NT2/D1 (cell line): Measurements from ENCODE around the gene MOBP.
"Not testable (repeated sequence)": the region's sequence is repeated elsewhere in the genome, so short reads cannot be mapped to it uniquely, and the experiment has no call there.

Experiments used
- DNase-seq: peaks from one replicate; pipeline ENCODE4 v3.0.0-alpha.2; 2011; ENCODE audit warnings: low read depth, low spot score
- H3K27me3 ChIP-seq: 2 replicates; pipeline ENCODE4 v1.6.0; 2011; ENCODE audit warnings: mild to moderate bottlenecking; ENCODE audit not compliant: insufficient read length, insufficient read depth
- H3K36me3 ChIP-seq: 2 replicates; pipeline ENCODE4 v1.6.1; 2011; ENCODE audit warnings: mild to moderate bottlenecking, low read length, mixed read lengths; ENCODE audit not compliant: insufficient read depth, insufficient read length
- H3K4me1 ChIP-seq: 2 replicates; pipeline ENCODE4 v1.5.1; 2011; ENCODE audit not compliant: insufficient read depth, insufficient read length
- H3K4me3 ChIP-seq: 2 replicates; pipeline ENCODE4 v1.5.1; 2011; ENCODE audit warnings: low read depth; ENCODE audit not compliant: insufficient read length
- H3K9ac ChIP-seq: 2 replicates; pipeline ENCODE4 v1.6.0; 2011; ENCODE audit warnings: low read depth; ENCODE audit not compliant: insufficient read length
- H3K9me3 ChIP-seq: 2 replicates; pipeline ENCODE4 v1.5.1; 2011; ENCODE audit warnings: mild to moderate bottlenecking, low read length; ENCODE audit not compliant: insufficient read depth
- SUZ12 ChIP-seq: IDR thresholded peaks from 2 replicates; pipeline ENCODE4 v1.6.1; 2011; ENCODE audit not compliant: insufficient read length, insufficient read depth; ENCODE audit errors: extremely low read depth
- YY1 ChIP-seq: IDR thresholded peaks from 2 replicates; pipeline ENCODE4 v1.6.1; 2011; ENCODE audit not compliant: insufficient read length, insufficient read depth
- ZNF274 ChIP-seq: IDR thresholded peaks from 2 replicates; pipeline ENCODE4 v1.6.1; 2011; ENCODE audit warnings: mild to moderate bottlenecking, low read depth, low read length

Gene MOBP

DNA sequence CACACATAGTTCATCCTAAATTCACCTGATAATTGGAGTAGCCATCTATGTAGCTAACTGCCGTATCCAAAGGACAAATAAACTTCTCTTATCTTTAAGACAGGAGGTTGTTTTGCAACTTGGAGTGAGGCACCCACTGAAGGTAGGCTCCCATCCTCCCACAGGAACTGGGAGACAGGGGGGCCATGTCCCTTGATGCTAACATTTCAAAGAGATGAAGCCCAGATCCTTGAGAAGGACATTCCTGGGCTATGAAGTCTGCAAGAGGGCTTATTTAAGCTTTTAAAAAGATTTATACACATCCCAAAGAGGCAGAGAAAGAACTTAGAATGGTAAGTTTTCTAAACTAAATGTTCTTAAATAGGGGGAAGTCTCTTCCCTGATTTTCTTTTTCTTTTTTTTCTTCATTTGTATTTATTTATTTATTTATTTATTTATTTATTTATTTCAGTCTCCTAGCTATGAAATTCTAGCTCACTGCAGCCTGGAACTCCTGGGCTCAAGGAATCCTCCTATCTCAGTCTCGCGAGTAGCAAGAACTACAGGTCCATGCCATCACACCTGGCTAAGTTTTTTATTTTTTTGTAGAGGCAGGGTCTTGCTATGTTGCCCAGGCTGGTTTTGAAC lies 12.8 kb upstream of the MOBP start:
- Histone ChIP-seq H3K9me3 (no peaks in the 10 kb centered on the region), H3K4me3 (no peak overlapping the region), H3K4me1 (no peaks in the 10 kb centered on the region), H3K27me3 (no peaks in the 10 kb centered on the region), H3K9ac (no peak overlapping the region), H3K36me3 (no peaks in the 10 kb centered on the region)
- DNase-seq = no peak
- TF ChIP-seq ZNF274 (no peak), YY1 (no peak), SUZ12 (no peak)

DNA sequence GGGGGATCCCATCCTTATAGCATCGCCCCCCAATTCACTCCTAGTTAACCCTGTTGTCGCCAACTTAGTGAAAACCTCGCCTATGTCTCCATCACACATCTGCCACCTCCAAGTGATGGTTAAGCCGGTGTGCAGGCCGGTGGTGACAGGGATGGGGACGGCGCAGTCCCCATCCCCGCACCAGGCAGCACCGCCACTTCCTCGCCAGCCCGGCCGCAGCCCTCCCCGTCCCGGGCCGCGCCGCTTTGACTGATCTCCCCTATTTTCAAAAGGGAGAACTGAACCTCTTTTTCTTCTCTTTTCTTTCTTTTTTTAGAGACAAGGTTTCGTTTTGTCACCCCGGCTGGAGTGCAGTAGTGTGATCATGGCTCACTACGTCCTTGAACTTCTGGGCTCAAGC lies 11.3 kb upstream of the MOBP start:
- Histone ChIP-seq H3K27me3 (no peaks in the 10 kb centered on the region), H3K4me1 (no peaks in the 10 kb centered on the region), H3K4me3 (no peak overlapping the region), H3K9me3 (no peaks in the 10 kb centered on the region), H3K9ac (no peak overlapping the region), H3K36me3 (no peaks in the 10 kb centered on the region)
- TF ChIP-seq ZNF274 (no peak), YY1 (no peak), SUZ12 (no peak)
- DNase-seq = no peak

DNA sequence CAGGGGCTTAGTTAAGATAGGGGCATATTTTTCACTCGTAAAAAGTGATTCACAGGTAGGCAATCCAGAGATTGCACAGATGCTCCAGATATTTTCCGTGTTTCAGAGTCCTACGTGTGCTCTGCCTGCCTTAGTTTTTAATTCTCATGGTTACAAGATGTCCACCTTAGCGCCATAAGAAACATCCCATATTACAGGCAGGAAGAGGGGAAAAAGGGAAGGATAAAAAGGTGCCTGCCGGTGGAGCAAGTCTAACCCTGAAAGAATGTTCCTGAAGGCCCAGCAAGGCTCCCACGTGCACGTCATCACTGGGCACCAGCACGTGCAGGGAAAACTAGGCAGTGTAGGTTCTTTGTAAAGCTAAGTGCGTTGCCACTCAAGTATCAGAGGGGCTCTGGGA lies 10.1 kb upstream of the MOBP start:
- Histone ChIP-seq H3K4me1 (no peaks in the 10 kb centered on the region), H3K27me3 (no peaks in the 10 kb centered on the region), H3K4me3 (no peak overlapping the region), H3K9me3 (no peaks in the 10 kb centered on the region), H3K9ac (no peak overlapping the region), H3K36me3 (no peaks in the 10 kb centered on the region)
- TF ChIP-seq YY1 = no peak
- no peak for TF ChIP-seq ZNF274
- no peak for TF ChIP-seq SUZ12
- no peak for DNase-seq

DNA sequence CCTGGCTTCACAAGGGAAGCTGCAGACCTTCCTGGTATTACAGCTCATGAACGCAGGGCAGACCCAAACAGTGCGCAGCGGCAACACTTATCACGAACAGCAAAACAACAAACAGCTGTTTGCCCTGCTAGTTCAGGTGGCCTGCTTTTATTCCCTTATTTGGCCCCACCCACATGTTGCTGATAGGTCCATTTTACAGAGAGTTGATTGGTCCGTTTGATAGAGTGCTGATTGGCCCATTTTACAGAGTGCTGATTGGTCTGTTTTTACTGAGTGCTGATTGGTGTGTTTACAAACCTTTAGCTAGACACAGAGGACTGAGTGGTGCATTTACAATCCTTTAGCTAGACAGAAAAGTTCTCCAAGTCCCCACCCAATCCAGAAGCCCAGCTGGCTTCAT lies 8.9 kb upstream of the MOBP start:
- not testable (repeated sequence) for H3K27me3 ChIP-seq, DNase-seq, H3K9me3 ChIP-seq, H3K36me3 ChIP-seq, H3K4me1 ChIP-seq, H3K4me3 ChIP-seq, H3K9ac ChIP-seq

DNA sequence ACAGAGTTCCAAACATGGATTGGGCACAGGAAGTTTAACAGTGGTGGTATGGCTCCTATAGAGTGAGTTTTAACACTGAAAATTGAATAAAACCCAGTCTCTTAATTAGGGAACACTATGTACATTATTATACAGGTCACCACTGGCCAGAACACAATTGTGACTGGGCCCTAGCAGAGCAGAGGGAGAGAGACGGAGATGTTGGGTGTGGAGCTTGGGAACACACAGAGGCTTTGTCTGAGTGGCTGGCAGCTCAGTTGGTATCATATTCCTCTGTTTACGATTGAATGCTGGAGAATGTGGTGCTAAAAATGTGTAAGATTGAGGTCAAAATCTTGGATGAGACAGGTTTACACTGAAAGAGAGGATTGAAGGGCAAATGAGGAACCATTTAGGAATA lies 6.8 kb upstream of the MOBP start:
- no peak overlapping the region for H3K4me3 ChIP-seq
- H3K4me1 ChIP-seq = no peaks in the 10 kb centered on the region
- H3K36me3 ChIP-seq = no peaks in the 10 kb centered on the region
- H3K9ac ChIP-seq = no peak overlapping the region
- H3K9me3 ChIP-seq = no peaks in the 10 kb centered on the region
- TF ChIP-seq ZNF274 = no peak
- TF ChIP-seq SUZ12 = no peak
- no peak for TF ChIP-seq YY1
- no peaks in the 10 kb centered on the region for H3K27me3 ChIP-seq
- no peak for DNase-seq

DNA sequence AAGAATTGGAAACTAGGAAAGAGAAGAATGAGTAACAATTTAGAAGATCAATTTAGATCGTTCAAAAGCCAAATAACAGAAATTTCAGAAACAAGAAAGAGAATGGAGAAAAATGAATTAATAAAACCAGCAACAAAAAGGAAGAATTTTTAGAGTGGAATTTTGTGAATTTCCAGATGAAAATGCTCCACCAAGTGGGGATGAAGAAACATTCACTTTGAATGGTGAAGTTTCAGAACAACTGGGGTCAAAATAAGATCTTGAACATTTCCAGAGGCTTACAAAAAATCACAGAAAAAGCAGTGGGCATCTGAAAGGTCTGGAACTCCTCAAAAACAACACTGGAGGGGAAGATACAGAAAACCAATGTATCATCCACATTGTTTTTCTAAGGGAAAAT lies 4.2 kb upstream of the MOBP start:
- TF ChIP-seq SUZ12 = no peak
- TF ChIP-seq ZNF274 = no peak
- no peak for TF ChIP-seq YY1
- Histone ChIP-seq H3K4me1 (no peaks in the 10 kb centered on the region), H3K27me3 (no peaks in the 10 kb centered on the region), H3K36me3 (no peaks in the 10 kb centered on the region), H3K9me3 (no peaks in the 10 kb centered on the region), H3K9ac (no peak overlapping the region), H3K4me3 (no peak overlapping the region)
- no peak for DNase-seq

DNA sequence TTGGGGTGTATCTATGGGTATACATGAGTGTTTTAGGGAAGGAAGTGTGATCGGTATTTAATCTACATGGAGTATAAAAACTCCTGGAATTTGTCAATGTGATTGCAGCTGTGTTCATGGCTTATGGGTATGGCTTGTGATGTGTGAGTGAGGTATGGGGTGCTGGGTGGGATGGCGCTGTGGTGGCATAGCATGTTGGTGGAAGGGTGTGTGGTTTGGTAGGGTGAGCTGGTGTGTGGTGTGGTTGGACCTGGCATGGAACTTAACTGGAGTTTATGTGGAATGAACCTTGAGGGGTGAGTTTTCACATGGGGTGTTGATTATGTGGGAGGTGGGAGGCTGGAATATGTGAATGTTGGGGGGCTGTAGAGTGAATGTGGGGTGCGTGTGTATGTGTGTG lies 492 bp upstream of the MOBP start:
- no peak for TF ChIP-seq SUZ12
- no peak for TF ChIP-seq ZNF274
- TF ChIP-seq YY1 = no peak
- no peaks in the 10 kb centered on the region for H3K4me1 ChIP-seq
- no peak for DNase-seq

DNA sequence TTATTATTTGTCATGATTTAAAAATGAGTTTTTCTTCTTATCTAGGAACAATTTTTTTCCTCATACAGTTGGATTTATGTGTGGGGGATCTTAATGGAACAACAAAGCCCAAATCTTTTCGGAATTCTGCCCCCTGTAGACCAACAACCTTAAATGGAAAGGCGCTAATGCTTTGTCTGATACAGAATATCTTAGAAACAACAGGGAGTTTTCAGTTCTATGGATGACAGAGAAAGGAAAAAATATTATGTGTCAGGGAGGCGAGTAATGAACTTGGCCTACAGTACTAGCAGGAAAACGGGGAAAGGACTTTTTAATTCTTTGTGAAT lies 592 bp downstream of the MOBP start:
- Histone ChIP-seq H3K9ac (no peak overlapping the region), H3K9me3 (no peaks in the 10 kb centered on the region), H3K27me3 (no peaks in the 10 kb centered on the region), H3K4me1 (no peaks in the 10 kb centered on the region), H3K4me3 (no peak overlapping the region), H3K36me3 (no peaks in the 10 kb centered on the region)
- DNase-seq = no peak
- no peak for TF ChIP-seq SUZ12
- no peak for TF ChIP-seq YY1
- no peak for TF ChIP-seq ZNF274

More for the DNA sequence above, 492 bp upstream of the MOBP start:
- H3K36me3 ChIP-seq = no peaks in the 10 kb centered on the region
- no peaks in the 10 kb centered on the region for H3K9me3 ChIP-seq
- H3K4me3 ChIP-seq = no peak overlapping the region
- no peak overlapping the region for H3K9ac ChIP-seq
- H3K27me3 ChIP-seq = no peaks in the 10 kb centered on the region
